ENCODE results near the gene KIFC3. TPM values are rescaled to one million over a fixed set of nuclear protein-coding genes. Genes with fewer than 3 reads are reported as not detected.
A peak's percentile ranks its signal among the peaks of the same experiment; 100 is the strongest.
"Not testable (repeated sequence)": the region's sequence is repeated elsewhere in the genome, so short reads cannot be mapped to it uniquely, and the experiment has no call there.

Gene KIFC3
- total and polyA plus RNA-seq, 2 of the 13 experiments (the other 11 are each of a cell fraction or from before 2014, with no cell fraction given) = 42.1 to 45.3 TPM

GRCh38 chr16:57747091-57747490, 55.2 kb downstream of the KIFC3 start:
- Histone ChIP-seq H4K20me1 (ENCODE audit: insufficient read depth, low read length) (no peaks in the 10 kb centered on the region), H2AFZ (ENCODE audit: low read length) (no peak overlapping the region), H3K4me3 (replicated peaks in 1 of 3; ENCODE audit: insufficient read depth in 1 of 3, low read depth in 2 of 3, low read length in 3 of 3) (no peak overlapping the region), H3K4me1 (ENCODE audit: insufficient read depth, low read length) (no peaks in the 10 kb centered on the region), H3K9ac (ENCODE audit: insufficient read depth, low read depth, low read length) (no peak overlapping the region), H3K4me2 (ENCODE audit: low read depth, low read length) (no peak overlapping the region), H3K36me3 (replicated peaks in 1 of 2; ENCODE audit: control insufficient read depth in 1 of 2, insufficient read depth in 2 of 2, low read length in 2 of 2) (peaks cover 14 to 28% of the 10 kb centered on the region in 2 experiments; a peak in 4 of 5 replicates), H3K79me2 (ENCODE audit: insufficient read depth, low read length) (no peaks in the 10 kb centered on the region), H3K27ac (ENCODE audit: extremely low read length, insufficient read depth, low read length) (no peak overlapping the region), H3K9me3 (ENCODE audit: low read length) (no peaks in the 10 kb centered on the region), H3K27me3 (ENCODE audit: control insufficient read depth in 1 of 2, insufficient read depth in 2 of 2, low read length in 2 of 2) (no peaks in the 10 kb centered on the region)
- ATAC-seq (no peak), DNase-seq (ENCODE audit: low spot score) (no peak), FAIRE-seq (no peak)
- intact Hi-C loops (cut with micrococcal nuclease; ENCODE audit: unreplicated experiment) (no loop called here), in situ Hi-C loops (cut with HindIII; ENCODE audit: extremely low pct_ligation_motif_present, low pct_unique_long_range_greater_than_20kb) (no loop called here)
- POLR2A ChIA-PET = no interaction called here
- peak in 1 of 2 experiments; percentile 13; a peak in 1 of 4 replicates for TF ChIP-seq MAFK (conservative IDR thresholded peaks at IDR 0.05 in 1 of 2, IDR thresholded peaks at IDR 0.05 in 1 of 2; ENCODE audit: low read length in 2 of 2)
- TF ChIP-seq, protein P1, sequence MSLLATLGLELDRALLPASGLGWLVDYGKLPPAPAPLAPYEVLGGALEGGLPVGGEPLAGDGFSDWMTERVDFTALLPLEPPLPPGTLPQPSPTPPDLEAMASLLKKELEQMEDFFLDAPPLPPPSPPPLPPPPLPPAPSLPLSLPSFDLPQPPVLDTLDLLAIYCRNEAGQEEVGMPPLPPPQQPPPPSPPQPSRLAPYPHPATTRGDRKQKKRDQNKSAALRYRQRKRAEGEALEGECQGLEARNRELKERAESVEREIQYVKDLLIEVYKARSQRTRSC (CRISPR knock-in tag; IDR thresholded peaks at IDR 0.05; ENCODE audit: low read depth) = no peak
- 97% methylated on average over 7 of the region's 7 CpGs for WGBS (ENCODE audit: low lambda C conversion rate)
- BruUV-seq (replicated peaks) = no TSS peak
- CTCF ChIA-PET (ENCODE audit: low intra/inter-chr PET ratio, low total read pairs) = no interaction called here

DNA sequence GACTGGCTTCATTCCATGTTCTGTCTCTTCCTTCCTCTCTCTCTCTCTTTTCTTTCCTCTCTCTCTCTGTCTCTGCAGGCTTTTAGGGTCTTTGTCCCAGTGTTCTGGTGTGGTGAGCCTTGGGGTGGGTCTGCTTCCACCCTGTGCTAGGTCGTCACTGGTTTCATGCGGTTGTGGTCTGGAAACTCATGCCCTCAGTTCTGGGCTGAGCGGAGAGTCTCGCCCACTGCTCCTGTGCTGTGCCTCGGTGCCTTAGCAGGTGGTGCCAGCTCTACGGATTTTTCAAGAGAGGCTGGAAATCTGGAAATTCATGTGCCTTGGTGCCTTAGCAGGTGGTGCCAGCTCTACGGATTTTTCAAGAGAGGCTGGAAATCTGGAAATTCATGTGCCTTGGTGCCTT, 56.0 kb downstream of the KIFC3 start:
- H3K9me3 ChIP-seq (ENCODE audit: low read length); H3K9ac ChIP-seq (ENCODE audit: insufficient read depth, low read depth, low read length); H3K79me2 ChIP-seq (ENCODE audit: insufficient read depth, low read length); H3K4me1 ChIP-seq (ENCODE audit: insufficient read depth, low read length); CTCF ChIA-PET (ENCODE audit: low intra/inter-chr PET ratio, low total read pairs); FAIRE-seq; BruUV-seq (replicated peaks); POLR2A ChIA-PET; H4K20me1 ChIP-seq (ENCODE audit: insufficient read depth, low read length); in situ Hi-C loops (cut with HindIII; ENCODE audit: extremely low pct_ligation_motif_present, low pct_unique_long_range_greater_than_20kb); H3K27ac ChIP-seq (ENCODE audit: extremely low read length, insufficient read depth, low read length); H3K4me2 ChIP-seq (ENCODE audit: low read depth, low read length); H3K27me3 ChIP-seq (ENCODE audit: control insufficient read depth in 1 of 2, insufficient read depth in 2 of 2, low read length in 2 of 2); intact Hi-C loops (cut with micrococcal nuclease; ENCODE audit: unreplicated experiment); DNase-seq (ENCODE audit: low spot score); ATAC-seq; H2AFZ ChIP-seq (ENCODE audit: low read length); H3K4me3 ChIP-seq (replicated peaks in 1 of 3; ENCODE audit: insufficient read depth in 1 of 3, low read depth in 2 of 3, low read length in 3 of 3): not testable (repeated sequence)
- 91% methylated on average over 7 of the region's 7 CpGs for WGBS (ENCODE audit: low lambda C conversion rate)
- H3K36me3 ChIP-seq (replicated peaks in 1 of 2; ENCODE audit: control insufficient read depth in 1 of 2, insufficient read depth in 2 of 2, low read length in 2 of 2) = peaks cover 14 to 36% of the 10 kb centered on the region in 2 experiments; a peak in 4 of 5 replicates

Measured in HepG2 (cell line).